Pancreas (tissue), 10 donors: ENCODE data around the gene ETNK2. TPM values are rescaled to one million over a fixed set of nuclear protein-coding genes. Genes with fewer than 3 reads are reported as not detected.
A peak's percentile ranks its signal among the peaks of the same experiment; 100 is the strongest.
"Not testable (repeated sequence)": the region's sequence is repeated elsewhere in the genome, so short reads cannot be mapped to it uniquely, and the experiment has no call there.

Source experiments
- ATAC-seq, 4 donors: fragments of 200-7000 bp; cut with Tn5 transposase; one replicate each; pipeline versions ENCODE4 v1.8.0 to v1.9.1; 2020; ENCODE audit warnings: mild to moderate bottlenecking in 4 of 4, moderate library complexity in 4 of 4
- DNase-seq, 6 donors: peaks; one replicate each; pipeline ENCODE4 v3.0.0-alpha.2; 2020
- FAIRE-seq: peaks from 2 replicates; lab custom pipeline; 2012; peaks lifted over from hg19 to GRCh38; lab: Jason Lieb, UNC
- H3K27ac ChIP-seq, 4 donors: fragments of 200-600 bp; sonication (generic); 1 replicate in 3 of 4; 2 replicates in 1 of 4; pipeline versions ENCODE4 v1.5.0 to v1.8.0; 2020
- H3K27me3 ChIP-seq, 4 donors: fragments of 200-600 bp; one replicate each; pipeline ENCODE4 v1.8.0; 2021
- H3K36me3 ChIP-seq, 3 donors: fragments of 200-600 bp; sonication (generic) in 1 of 3; one replicate each; pipeline versions ENCODE4 v1.5.0 to v1.8.0; 2020 to 2021
- H3K4me1 ChIP-seq, 3 donors: fragments of 200-600 bp; one replicate each; pipeline ENCODE4 v1.8.0; 2021
- H3K4me3 ChIP-seq, 4 donors: fragments of 200-600 bp; sonication (generic) in 2 of 4; one replicate each; pipeline versions ENCODE4 v1.5.0 to v1.8.0; 2020 to 2021
- H3K9me3 ChIP-seq, 4 donors: fragments of 200-600 bp; one replicate each; pipeline ENCODE4 v1.8.0; 2021
- WGBS, 2 donors: extraction: QIAGEN DNeasy Blood & Tissue Kit; methylation state at CpG; one replicate each; pipeline ENCODE4 v1.1.7; 2013; 5-methylcytosine and 5-hydroxymethylcytosine counted together
- intact Hi-C, 3 donors: fragments of 100-400 bp; cut with DNase I; formaldehyde crosslinking; loops; one replicate each; pipeline versions ENCODE4 v1.11.1 to v1.14.2; 2022
- polyA plus RNA-seq, 2 donors: library from polyadenylated mRNA; stranded (reverse); fragments of 200-250 nt; gene quantifications; one replicate each; pipeline ENCODE4 v1.2.3, GENCODE V29; 2013
- total RNA-seq, 6 donors: library from RNA; stranded (reverse); fragmentation: NEBNext Ultra II Directional in 4 of 6; extraction: Animal tissue kit (Norgen Biotek cat#: 25700) in 4 of 6; gene quantifications; one replicate each; pipeline versions ENCODE4 v1.2.1 to v1.2.4, GENCODE V29; 2021 to 2023
- TF ChIP-seq, protein P1 (sequence below), 4 donors: fragments of 200-600 bp; sonication (generic) in 3 of 4; IDR thresholded peaks; one replicate each; pipeline versions ENCODE4 v1.5.0 to v1.8.0; 2021; ENCODE audit warnings: antibody characterized with exemption in 4 of 4
- donor health status: healthy with polysubstance abuse.
- donor health status: DM: no; HTN: no; CAD: no; lungs with moderate emphysema.
- donor health status: DM: no; HTN: no; CAD: no.
- donor health status: control.
- donor health status: control.
- donor health status: Bipolar disorder and iron deficiency.
- donor health status: DM: yes; HTN: yes; CAD: no.
- donor health status: DM: no; HTN: no; CAD: no.
- donor health status: DM: no; HTN: no; CAD: no.
- donor health status: DM: yes; HTN: yes; CAD: no.

The ETNK2 gene
- total and polyA plus RNA-seq, 8 donors: 3.8 to 15.5 (median 6.9) TPM

DNA sequence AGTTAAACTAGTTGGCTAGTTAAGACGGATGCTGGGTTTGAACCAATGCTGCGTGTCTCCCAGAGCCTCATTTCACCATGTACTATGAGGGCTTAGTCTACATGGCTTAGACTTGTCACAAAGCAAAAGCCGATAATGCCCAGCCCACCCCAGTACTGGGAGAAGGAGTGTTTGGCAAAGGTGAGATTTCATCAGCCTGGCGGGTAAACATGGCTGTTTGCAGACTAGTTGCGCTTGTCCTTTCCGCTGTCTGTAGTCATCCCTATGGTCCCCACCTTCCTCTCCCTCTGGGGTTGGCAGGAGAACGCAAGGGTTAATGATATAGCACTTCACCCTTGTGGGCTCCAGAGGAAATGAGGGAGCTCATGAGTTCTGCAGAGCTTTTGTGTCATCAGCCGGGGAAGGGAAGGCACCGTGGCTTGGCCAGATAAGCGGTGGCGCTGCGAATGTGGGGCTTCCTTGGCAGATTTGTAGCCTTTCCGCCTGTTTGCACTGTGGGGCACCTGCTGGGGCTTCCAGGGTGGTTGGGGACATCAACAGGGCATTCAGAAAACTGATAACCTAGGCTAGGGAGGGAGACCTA, 49.7 kb downstream of the ETNK2 start:
- intact Hi-C loops: no loop called here
- FAIRE-seq: no peak
- Histone ChIP-seq H3K36me3 (no peaks in the 10 kb centered on the region), H3K27me3 (no peaks in the 10 kb centered on the region), H3K27ac (no peak overlapping the region), H3K4me1 (peaks cover 6 to 30% (median 20%) of the 10 kb centered on the region in 3 donors), H3K9me3 (no peaks in the 10 kb centered on the region), H3K4me3 (no peak overlapping the region)
- ATAC-seq: peak in 2 of 4 donors; percentile 6 to 35
- 48 to 55% methylated on average over 13 of the region's 13 CpGs for WGBS, 2 donors
- TF ChIP-seq, protein P1, sequence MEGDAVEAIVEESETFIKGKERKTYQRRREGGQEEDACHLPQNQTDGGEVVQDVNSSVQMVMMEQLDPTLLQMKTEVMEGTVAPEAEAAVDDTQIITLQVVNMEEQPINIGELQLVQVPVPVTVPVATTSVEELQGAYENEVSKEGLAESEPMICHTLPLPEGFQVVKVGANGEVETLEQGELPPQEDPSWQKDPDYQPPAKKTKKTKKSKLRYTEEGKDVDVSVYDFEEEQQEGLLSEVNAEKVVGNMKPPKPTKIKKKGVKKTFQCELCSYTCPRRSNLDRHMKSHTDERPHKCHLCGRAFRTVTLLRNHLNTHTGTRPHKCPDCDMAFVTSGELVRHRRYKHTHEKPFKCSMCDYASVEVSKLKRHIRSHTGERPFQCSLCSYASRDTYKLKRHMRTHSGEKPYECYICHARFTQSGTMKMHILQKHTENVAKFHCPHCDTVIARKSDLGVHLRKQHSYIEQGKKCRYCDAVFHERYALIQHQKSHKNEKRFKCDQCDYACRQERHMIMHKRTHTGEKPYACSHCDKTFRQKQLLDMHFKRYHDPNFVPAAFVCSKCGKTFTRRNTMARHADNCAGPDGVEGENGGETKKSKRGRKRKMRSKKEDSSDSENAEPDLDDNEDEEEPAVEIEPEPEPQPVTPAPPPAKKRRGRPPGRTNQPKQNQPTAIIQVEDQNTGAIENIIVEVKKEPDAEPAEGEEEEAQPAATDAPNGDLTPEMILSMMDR (IDR thresholded peaks at IDR 0.05): no peak
- DNase-seq: no peak

DNA sequence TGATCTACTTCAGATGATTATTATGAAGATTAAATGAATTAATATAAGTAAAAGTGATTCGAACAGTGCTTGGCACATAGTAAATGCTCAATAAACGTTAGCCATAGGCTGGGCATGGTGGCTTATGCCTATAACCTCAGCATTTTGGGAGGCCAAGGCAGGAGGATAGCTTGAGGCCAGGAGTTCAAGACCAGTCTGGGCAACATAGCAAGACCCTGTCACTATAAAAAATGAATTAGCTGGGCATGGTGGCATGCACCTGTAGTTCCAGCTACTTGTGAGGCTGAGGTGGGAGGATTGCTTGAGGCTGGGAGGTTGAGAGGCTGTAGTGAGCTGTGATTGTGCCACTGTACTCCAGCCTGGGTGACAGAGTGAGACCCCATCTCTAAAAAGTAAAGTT, 52.1 kb downstream of the ETNK2 start:
- DNase-seq, H3K36me3 ChIP-seq, H3K27me3 ChIP-seq, FAIRE-seq, intact Hi-C loops, H3K27ac ChIP-seq, H3K4me3 ChIP-seq, ATAC-seq, H3K9me3 ChIP-seq: not testable (repeated sequence)
- H3K4me1 ChIP-seq: peaks cover 6 to 30% (median 20%) of the 10 kb centered on the region in 3 donors
- 81 to 86% methylated on average over 2 of the region's 2 CpGs for WGBS, 2 donors

DNA sequence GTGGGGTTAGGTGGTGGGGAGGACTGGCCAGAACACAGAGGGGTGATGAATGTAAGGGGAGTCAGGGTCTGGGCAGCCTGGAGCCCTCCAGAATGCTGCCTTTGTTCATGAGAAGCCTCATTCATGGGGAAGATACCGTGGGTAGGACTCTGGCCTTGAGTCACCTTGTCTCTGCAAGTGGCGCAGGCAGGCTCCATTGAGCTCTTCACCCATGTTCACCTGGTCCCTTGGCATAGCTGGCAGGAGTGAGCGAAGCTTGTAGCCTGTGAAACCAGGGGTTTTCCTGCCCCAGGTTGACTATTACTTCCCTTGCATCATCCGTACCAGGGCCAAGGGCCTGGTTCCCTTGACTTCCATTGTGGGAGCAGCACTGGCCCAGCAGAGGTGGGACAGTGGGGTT, 53.2 kb downstream of the ETNK2 start:
- H3K27ac ChIP-seq: no peak overlapping the region
- no peaks in the 10 kb centered on the region for H3K36me3 ChIP-seq
- FAIRE-seq (no peak), ATAC-seq (no peak), DNase-seq (no peak)
- H3K4me1 ChIP-seq: peaks cover 3 to 24% (median 14%) of the 10 kb centered on the region in 3 donors
- H3K9me3 ChIP-seq: no peaks in the 10 kb centered on the region
- no peak overlapping the region for H3K4me3 ChIP-seq
- TF ChIP-seq, protein P1 (IDR thresholded peaks at IDR 0.05): no peak
- 90% methylated on average over 4 of the region's 4 CpGs for WGBS, 2 donors
- intact Hi-C loops: no loop called here
- H3K27me3 ChIP-seq: no peaks in the 10 kb centered on the region

DNA sequence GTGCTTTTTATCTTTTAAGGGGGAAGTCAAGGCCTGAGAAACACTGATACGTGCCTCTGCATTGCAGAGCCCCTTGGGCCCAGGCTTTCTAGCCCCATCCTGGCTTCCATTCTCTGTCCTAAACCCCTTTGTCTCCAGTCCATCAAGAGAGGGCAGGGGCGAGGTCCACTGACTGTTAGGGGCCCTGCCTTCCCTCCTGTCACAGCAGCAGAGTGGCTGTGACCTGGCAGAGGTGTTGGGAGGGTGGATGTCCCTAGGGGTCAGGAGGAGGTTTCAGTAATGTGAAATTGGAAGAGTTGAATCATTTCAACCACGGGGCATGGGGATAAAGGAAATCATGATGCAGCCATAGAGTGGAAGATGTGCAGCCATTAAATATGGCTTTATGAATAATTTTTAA, 54.9 kb downstream of the ETNK2 start:
- H3K36me3 ChIP-seq: no peaks in the 10 kb centered on the region
- no peaks in the 10 kb centered on the region for H3K9me3 ChIP-seq
- no peaks in the 10 kb centered on the region for H3K27me3 ChIP-seq
- FAIRE-seq: no peak
- TF ChIP-seq, protein P1 (IDR thresholded peaks at IDR 0.05): no peak
- no peak for ATAC-seq
- WGBS, 2 donors: 82 to 86% methylated on average over 3 of the region's 3 CpGs
- no peak overlapping the region for H3K27ac ChIP-seq
- no peak overlapping the region for H3K4me3 ChIP-seq
- intact Hi-C loops: no loop called here
- no peak for DNase-seq
- H3K4me1 ChIP-seq: peaks cover 14 to 21% (median 18%) of the 10 kb centered on the region in 3 donors

DNA sequence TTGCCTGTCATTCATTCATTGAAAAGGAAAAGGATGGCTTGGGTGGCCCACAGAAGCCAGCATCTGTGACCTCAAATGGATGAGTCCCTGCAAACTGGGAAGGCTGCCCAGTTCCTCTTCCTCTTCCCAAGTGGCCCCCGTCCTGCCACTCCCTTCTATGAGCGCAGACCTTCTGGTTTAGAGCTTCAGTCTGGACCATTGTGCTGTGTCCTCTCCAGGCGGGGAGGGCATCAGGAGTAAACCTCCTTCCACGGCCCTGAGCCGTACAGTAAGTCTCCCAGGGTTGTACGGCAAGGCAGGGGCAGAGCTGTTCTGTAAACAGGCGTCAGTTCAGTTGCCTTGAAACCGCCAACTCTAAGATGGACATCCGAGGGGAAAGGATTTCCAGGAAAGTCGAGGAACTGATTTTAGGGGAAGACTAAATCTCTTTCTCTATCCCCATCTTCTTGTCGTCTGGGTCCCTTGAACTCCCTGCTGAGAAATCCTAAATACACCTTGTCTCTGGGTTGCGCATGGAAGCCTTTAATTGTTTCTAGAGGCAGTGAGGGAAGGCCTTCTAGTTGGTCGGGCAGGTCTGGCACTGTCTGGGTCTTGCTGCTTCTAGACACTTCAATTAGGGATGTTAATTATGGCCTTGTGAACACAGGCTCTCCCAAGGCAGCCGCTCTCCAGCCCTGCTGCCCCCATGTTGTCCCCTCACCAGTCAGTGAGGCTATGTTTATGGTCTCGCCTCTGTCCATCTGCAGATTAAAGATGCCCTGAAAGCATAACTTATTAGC, 56.8 kb downstream of the ETNK2 start:
- DNase-seq (no peak), FAIRE-seq (no peak), ATAC-seq (no peak)
- Histone ChIP-seq H3K9me3 (no peaks in the 10 kb centered on the region), H3K4me3 (no peak overlapping the region), H3K27ac (no peak overlapping the region), H3K36me3 (no peaks in the 10 kb centered on the region), H3K27me3 (no peaks in the 10 kb centered on the region), H3K4me1 (peaks cover 14 to 16% (median 14%) of the 10 kb centered on the region in 3 donors)
- TF ChIP-seq, protein P1 (IDR thresholded peaks at IDR 0.05): no peak
- WGBS, 2 donors: 74 to 79% methylated on average over 15 of the region's 15 CpGs
- intact Hi-C loops: no loop called here
